H1 (cell line): Measurements from ENCODE around the gene GPR39. TPM values are rescaled to one million over a fixed set of nuclear protein-coding genes. Genes with fewer than 3 reads are reported as not detected.

Experiments used
- ATF2 ChIP-seq: IDR thresholded peaks from 2 replicates; pipeline ENCODE4 v1.6.1; 2012; ENCODE audit warnings: low read length, inconsistent platforms
- BRCA1 ChIP-seq: IDR thresholded peaks from 2 replicates; pipeline ENCODE4 v1.6.1; 2012; ENCODE audit warnings: low read depth, low read length, improper control_type of control experiment
- CTCF ChIP-seq, 3 experiments: IDR thresholded peaks; 1 replicate in 2 of 3; 2 replicates in 1 of 3; pipeline versions ENCODE4 v1.5.1 to v1.6.1; 2011; ENCODE audit warnings: low read length in 3 of 3, mild to moderate bottlenecking in 3 of 3, inconsistent platforms in 2 of 3, low read depth in 1 of 3, moderate library complexity in 1 of 3; ENCODE audit not compliant: insufficient read depth in 1 of 3; ENCODE audit errors: control extremely low read depth in 1 of 3
- HDAC6 ChIP-seq: IDR thresholded peaks from one replicate; pipeline ENCODE4 v1.7.1; 2012; ENCODE audit warnings: low read depth, mild to moderate bottlenecking, inconsistent platforms, low read length, moderate library complexity
- MAX ChIP-seq: IDR thresholded peaks from 2 replicates; pipeline ENCODE4 v1.6.1; 2012; ENCODE audit warnings: inconsistent platforms
- PHF8 ChIP-seq: fragments of 200-600 bp; sonication (generic); conservative IDR thresholded peaks from 2 replicates; pipeline ENCODE4 v1.7.1; 2012; ENCODE audit warnings: low read depth, mild to moderate bottlenecking, inconsistent platforms, low read length, moderate library complexity
- TAF7 ChIP-seq: optimal IDR thresholded peaks from 2 replicates; pipeline ENCODE3; 2011; ENCODE audit warnings: low read depth, mild to moderate bottlenecking, inconsistent platforms, low read length, moderate library complexity, borderline replicate concordance
- polyA plus RNA-seq, 7 experiments: library from polyadenylated mRNA; depleted of rRNA in 3 of 7; stranded (reverse) in 5 of 7; unstranded in 2 of 7; fragments of >200 nt in 5 of 7; fragments of 200-250 nt in 2 of 7; gene quantifications; 1 replicate in 5 of 7; 2 replicates in 1 of 7; 4 replicates in 1 of 7; pipeline versions ENCODE4 v1.2.1 to v1.2.3, GENCODE V29; 2011 to 2013; ENCODE audit warnings: missing spikeins in 2 of 7, mixed read lengths in 2 of 7
- total RNA-seq: library from RNA; stranded (reverse); fragmentation: NEBNext Ultra II Directional; extraction: Animal tissue kit (Norgen Biotek cat#: 25700); gene quantifications from 2 replicates; pipeline ENCODE4 v1.2.1, GENCODE V29; 2021

GPR39 gene
- total and polyA plus RNA-seq, 2 of the 8 experiments (the other 6 are each of a cell fraction or from before 2014, with no cell fraction given), result 0.63 to 2.7 TPM

DNA sequence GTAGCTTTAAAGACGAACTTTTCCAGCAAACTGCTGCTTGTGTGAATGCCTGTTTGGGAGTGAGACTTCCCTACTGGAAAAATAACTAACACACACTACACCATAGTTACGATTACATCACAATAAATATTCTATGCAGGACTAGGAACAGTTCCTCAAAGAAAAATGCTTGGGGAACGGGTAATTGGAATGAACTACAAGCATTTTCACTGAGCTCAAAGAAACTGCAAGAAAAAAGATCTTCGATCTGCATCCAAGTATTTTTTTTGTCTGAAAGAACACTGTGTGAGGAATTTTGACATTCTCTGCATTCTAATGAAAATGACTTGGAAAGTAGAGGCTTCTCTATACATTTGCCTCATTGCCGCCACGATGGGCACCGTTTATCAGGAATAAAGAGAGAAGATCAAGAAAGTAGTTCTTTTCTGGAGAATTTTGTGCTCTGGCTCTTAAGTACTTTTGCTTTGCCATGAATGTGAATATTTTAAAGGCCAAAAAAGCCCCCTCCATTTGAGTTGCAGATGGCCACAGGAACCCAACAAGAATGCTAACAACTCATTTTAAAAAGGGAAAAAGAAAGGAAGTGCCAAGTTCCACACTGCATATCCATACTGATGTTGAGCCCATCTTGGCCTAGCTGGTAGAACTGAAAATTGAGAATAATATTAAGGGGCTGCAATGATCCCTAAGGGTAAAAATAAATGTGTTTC is 239.8 kb downstream of the GPR39 start (continued):
- TF ChIP-seq ATF2 (no peak), BRCA1 (no peak), TAF7 (no peak), PHF8 (no peak), MAX (no peak), CTCF (IDR thresholded peaks at IDR 0.05; ENCODE audit: control extremely low read depth in 1 of 3, insufficient read depth in 1 of 3, low read depth in 1 of 3, low read length in 3 of 3) (no peak), HDAC6 (no peak)
